Aorta (tissue), 5 donors: Measurements from ENCODE around the gene OR5K2. TPM values are rescaled to one million over a fixed set of nuclear protein-coding genes. Genes with fewer than 3 reads are reported as not detected.

ENCODE experiments used
- ATAC-seq: fragments of 200-7000 bp; cut with Tn5 transposase; one replicate; pipeline ENCODE4 v1.9.1; 2022; ENCODE audit warnings: moderate library complexity; ENCODE audit not compliant: low FRiP score
- DNase-seq, 2 donors: peaks; one replicate each; pipeline ENCODE4 v3.0.0-alpha.2; 2020
- H3K27ac ChIP-seq, 2 donors: one replicate each; pipeline ENCODE4 v1.5.1; 2013; ENCODE audit warnings: low read length in 2 of 2, mild to moderate bottlenecking in 2 of 2, moderate library complexity in 2 of 2, control low read depth in 1 of 2, inconsistent platforms in 1 of 2, low read depth in 1 of 2
- H3K27me3 ChIP-seq, 2 donors: one replicate each; pipeline ENCODE4 v1.6.1; 2013; ENCODE audit warnings: control low read depth in 1 of 2, low read length in 1 of 2, mild to moderate bottlenecking in 1 of 2, moderate library complexity in 1 of 2; ENCODE audit not compliant: insufficient read depth in 2 of 2, control insufficient read depth in 1 of 2
- H3K36me3 ChIP-seq, 2 donors: one replicate each; pipeline ENCODE4 v1.6.1; 2013; ENCODE audit warnings: control low read depth in 1 of 2, low read length in 1 of 2, mild to moderate bottlenecking in 1 of 2; ENCODE audit not compliant: insufficient read depth in 2 of 2, control insufficient read depth in 1 of 2
- H3K4me1 ChIP-seq, 2 donors: one replicate each; pipeline ENCODE4 v1.6.1; 2013; ENCODE audit warnings: low read length in 2 of 2, control low read depth in 1 of 2, mild to moderate bottlenecking in 1 of 2, moderate library complexity in 1 of 2; ENCODE audit not compliant: insufficient read depth in 2 of 2, control insufficient read depth in 1 of 2
- H3K4me3 ChIP-seq, 2 donors: one replicate each; pipeline ENCODE4 v1.5.1; 2013; ENCODE audit warnings: low read length in 2 of 2, control low read depth in 1 of 2, mild to moderate bottlenecking in 1 of 2
- H3K9me3 ChIP-seq: one replicate; pipeline ENCODE4 v1.6.1; 2013; ENCODE audit warnings: mild to moderate bottlenecking, low read length; ENCODE audit not compliant: control insufficient read depth
- WGBS, 2 donors: extraction: QIAGEN DNeasy Blood & Tissue Kit; methylation state at CpG; one replicate each; pipeline ENCODE4 v1.1.7; 2013; 5-methylcytosine and 5-hydroxymethylcytosine counted together
- intact Hi-C, 2 donors: fragments of 100-400 bp; cut with DNase I; formaldehyde crosslinking; loops; one replicate each; pipeline versions ENCODE4 v1.14.2 to v1.15.0; 2022
- polyA plus RNA-seq, 2 donors: library from polyadenylated mRNA; stranded (reverse); fragments of 200-250 nt; gene quantifications; one replicate each; pipeline ENCODE4 v1.2.3, GENCODE V29; 2013
- total RNA-seq, 2 donors: library from RNA; stranded (reverse); fragmentation: NEBNext Ultra II Directional; extraction: Animal tissue kit (Norgen Biotek cat#: 25700); gene quantifications; one replicate each; pipeline ENCODE4 v1.2.1, GENCODE V29; 2021
- donor health status: healthy with polysubstance abuse.
- donor health status: Bipolar disorder and iron deficiency.
- donor health status: DM: no; HTN: no; CAD: no.
- donor health status: DM: no; HTN: no; CAD: no.
- donor health status: DM: yes; HTN: yes; CAD: no.

OR5K2 gene
- total and polyA plus RNA-seq, 4 donors: not detected

GRCh38 chr3:98514948-98515347 is 17.5 kb downstream of the OR5K2 start:
- H3K4me3 ChIP-seq: no peak overlapping the region
- no peak for DNase-seq
- no peak overlapping the region for H3K27ac ChIP-seq
- no peaks in the 10 kb centered on the region for H3K27me3 ChIP-seq
- no peaks in the 10 kb centered on the region for H3K9me3 ChIP-seq
- peaks cover 0 to 5% of the 10 kb centered on the region in 2 donors for H3K36me3 ChIP-seq
- intact Hi-C loops: no loop called here
- H3K4me1 ChIP-seq: peaks cover 0 to 1% of the 10 kb centered on the region in 2 donors
- no peak for ATAC-seq
- WGBS, 2 donors: 96 to 97% methylated on average over 1 of the region's 1 CpG

- Histone ChIP-seq H3K36me3 (peaks cover 0 to 5% of the 10 kb centered on the region in 2 donors), H3K4me3 (no peak overlapping the region), H3K27me3 (no peaks in the 10 kb centered on the region), H3K9me3 (no peaks in the 10 kb centered on the region), H3K27ac (no peak overlapping the region), H3K4me1 (peaks cover 1 to 7% of the 10 kb centered on the region in 2 donors)
- no peak for DNase-seq
- intact Hi-C loops: no loop called here
- WGBS, 2 donors: 95 to 96% methylated on average over 2 of the region's 2 CpGs
- no peak for ATAC-seq
Measured at GRCh38 chr3:98518816-98519215, 21.3 kb downstream of the OR5K2 start.

- Histone ChIP-seq H3K9me3 (no peaks in the 10 kb centered on the region), H3K4me1 (peaks cover 1 to 7% of the 10 kb centered on the region in 2 donors), H3K36me3 (peaks cover 0 to 5% of the 10 kb centered on the region in 2 donors), H3K4me3 (no peak overlapping the region), H3K27me3 (no peaks in the 10 kb centered on the region), H3K27ac (no peak overlapping the region)
- no peak for DNase-seq
- WGBS, 2 donors: 6 to 99% methylated on average over 1 of the region's 1 CpG
- intact Hi-C loops: no loop called here
- ATAC-seq: no peak
Measured at GRCh38 chr3:98519351-98519750, 21.9 kb downstream of the OR5K2 start.

GRCh38 chr3:98521897-98522543 is 24.5 kb downstream of the OR5K2 start:
- intact Hi-C loops: no loop called here
- DNase-seq: no peak
- 1% methylated on average over 16 of the region's 16 CpGs for WGBS, 2 donors
- H3K36me3 ChIP-seq: no peaks in the 10 kb centered on the region
- peak; percentile 62 for ATAC-seq
- peak overlapping the region; percentile 91 to 99 for H3K27ac ChIP-seq
- no peaks in the 10 kb centered on the region for H3K27me3 ChIP-seq
- H3K9me3 ChIP-seq: no peaks in the 10 kb centered on the region
- H3K4me3 ChIP-seq: peak overlapping the region; percentile 83 to 92
- H3K4me1 ChIP-seq: peaks cover 1 to 7% of the 10 kb centered on the region in 2 donors

GRCh38 chr3:98522544-98523281 is 25.2 kb downstream of the OR5K2 start, which contains the start of gene CLDND1:
Gene CLDND1 (minus strand): TSS chr3:98522902. CDS start chr3:98521424, 1,478 bp downstream.
- Histone ChIP-seq H3K27me3 (no peaks in the 10 kb centered on the region), H3K27ac (peak within 1 kb of the TSS; percentile 91 to 99), H3K4me1 (peaks cover 1 to 7% of the 10 kb centered on the region in 2 donors), H3K9me3 (no peaks in the 10 kb centered on the region), H3K4me3 (peak within 1 kb of the TSS; percentile 83 to 92), H3K36me3 (no peaks in the 10 kb centered on the region)
- DNase-seq (peak; percentile 99 to 100), ATAC-seq (peak; percentile 99)
- intact Hi-C loops: no loop called here
- WGBS, 2 donors: 0 to 1% methylated on average over 60 to 63 of the region's 63 CpGs

GRCh38 chr3:98525494-98525893 is 28.0 kb downstream of the OR5K2 start:
- DNase-seq: no peak

GRCh38 chr3:98528474-98529346 is 31.2 kb downstream of the OR5K2 start:
- ATAC-seq: no peak
- Histone ChIP-seq H3K9me3 (no peaks in the 10 kb centered on the region), H3K4me3 (no peak overlapping the region), H3K4me1 (no peaks in the 10 kb centered on the region), H3K27ac (no peak overlapping the region), H3K36me3 (no peaks in the 10 kb centered on the region), H3K27me3 (no peaks in the 10 kb centered on the region)
- intact Hi-C loops: no loop called here
- 45 to 47% methylated on average over 4 of the region's 4 CpGs for WGBS, 2 donors
- DNase-seq: no peak

More at GRCh38 chr3:98525494-98525893, 28.0 kb downstream of the OR5K2 start:
- Histone ChIP-seq H3K27me3 (no peaks in the 10 kb centered on the region), H3K27ac (no peak overlapping the region), H3K4me1 (peaks cover 0 to 7% of the 10 kb centered on the region in 2 donors), H3K4me3 (no peak overlapping the region), H3K9me3 (no peaks in the 10 kb centered on the region), H3K36me3 (no peaks in the 10 kb centered on the region)
- intact Hi-C loops: no loop called here
- WGBS, 2 donors: 91 to 92% methylated on average over 6 of the region's 6 CpGs
- no peak for ATAC-seq

- no peaks in the 10 kb centered on the region for H3K36me3 ChIP-seq
- DNase-seq: no peak
- intact Hi-C loops: no loop called here
- WGBS, 2 donors: 91 to 95% methylated on average over 8 of the region's 8 CpGs
- no peak overlapping the region for H3K27ac ChIP-seq
- no peak for ATAC-seq
- H3K4me3 ChIP-seq: no peak overlapping the region
- H3K27me3 ChIP-seq: no peaks in the 10 kb centered on the region
- no peaks in the 10 kb centered on the region for H3K9me3 ChIP-seq
- no peaks in the 10 kb centered on the region for H3K4me1 ChIP-seq
Measured at GRCh38 chr3:98529856-98530459, 32.5 kb downstream of the OR5K2 start.
